HCT116 (cell line): ENCODE data around the gene TCL1B. TPM values are rescaled to one million over a fixed set of nuclear protein-coding genes. Genes with fewer than 3 reads are reported as not detected.

Experiments used
- ATAC-seq: fragments of 200-7000 bp; cut with Tn5 transposase; 2 replicates; pipeline ENCODE4 v1.9.1; 2020; ENCODE audit warnings: mild to moderate bottlenecking, moderate library complexity
- BruUV-seq: library from RNA; stranded (reverse); fragments of 400-500 nt; replicated peaks from 2 replicates; lab custom pipeline; 2021; lab: Mats Ljungman, UMichigan
- CTCF ChIA-PET: fragments of 300-600 bp; sonication (Branson Sonifier 250); formaldehyde crosslinking; loops from one replicate; lab custom pipeline; 2021; ENCODE audit warnings: antibody characterized with exemption; lab: Charles Lee
- POLR2A ChIA-PET: fragments of 300-600, 350-600 bp; sonication (Branson Sonifier 250); formaldehyde crosslinking; loops from one replicate; lab custom pipeline; 2021; ENCODE audit warnings: antibody characterized with exemption; lab: Charles Lee
- RAD21 ChIA-PET, 2 experiments: fragments of 300-600 bp; sonication (Branson Sonifier 250); formaldehyde crosslinking; loops; one replicate each; lab custom pipeline; 2023; ENCODE audit warnings: low total read pairs in 2 of 2; ENCODE audit not compliant: uncharacterized antibody in 2 of 2, unreplicated experiment in 2 of 2, low non-redundant PET in 1 of 2; lab: Charles Lee
- DNase-seq: peaks from one replicate; pipeline ENCODE4 v3.0.0-alpha.2; 2010; ENCODE audit warnings: low read depth, low spot score
- H2AFZ ChIP-seq: fragments of 200-600 bp; shearing (Covaris generic), sonication (generic); 2 replicates; pipeline ENCODE4 v1.6.1; 2017; ENCODE audit warnings: low read depth, mixed run types, mixed read lengths, antibody characterized with exemption, low read length; ENCODE audit not compliant: poor library complexity, severe bottlenecking
- H3K27ac ChIP-seq: 2 replicates; pipeline ENCODE4 v1.5.1; 2012; ENCODE audit warnings: low read depth, low read length
- H3K27me3 ChIP-seq: fragments of 200-600 bp; sonication (generic); 2 replicates; pipeline ENCODE4 v1.6.1; 2016; ENCODE audit warnings: mixed run types, low read length, mixed read lengths; ENCODE audit not compliant: insufficient read depth
- H3K36me3 ChIP-seq, 2 experiments: fragments of 200-500 bp in 1 of 2; fragments of 200-600 bp in 1 of 2; sonication (Bioruptor generic) in 1 of 2; sonication (generic) in 1 of 2; 2 replicates each; pipeline versions ENCODE4 v1.5.1 to v1.6.1; 2014 to 2016; ENCODE audit warnings: low read length in 2 of 2, inconsistent platforms in 1 of 2, mixed read lengths in 1 of 2, mixed run types in 1 of 2; ENCODE audit not compliant: insufficient read depth in 2 of 2, control insufficient read depth in 1 of 2
- H3K4me1 ChIP-seq, 2 experiments: fragments of 200-600 bp in 1 of 2; sonication (generic) in 1 of 2; 2 replicates each; pipeline versions ENCODE4 v1.5.1 to v1.6.1; 2012 to 2017; ENCODE audit warnings: low read length in 2 of 2, inconsistent platforms in 1 of 2, mild to moderate bottlenecking in 1 of 2, mixed read lengths in 1 of 2, mixed run types in 1 of 2, moderate library complexity in 1 of 2; ENCODE audit not compliant: insufficient read depth in 2 of 2, control insufficient read depth in 1 of 2
- H3K4me2 ChIP-seq: fragments of 200-600 bp; sonication (generic); 2 replicates; pipeline ENCODE4 v1.6.1; 2017; ENCODE audit warnings: mixed run types, low read length, mixed read lengths
- H3K4me3 ChIP-seq, 2 experiments: fragments of 200-600 bp in 1 of 2; sonication (generic) in 1 of 2; replicated peaks in 1 of 2; 2 replicates each; pipeline ENCODE4 v1.5.1; 2011 to 2016; ENCODE audit warnings: low read length in 2 of 2, control low read depth in 1 of 2, low read depth in 1 of 2, mild to moderate bottlenecking in 1 of 2, mixed read lengths in 1 of 2, mixed run types in 1 of 2
- H3K79me2 ChIP-seq: fragments of 200-600 bp; sonication (generic); 2 replicates; pipeline ENCODE4 v1.6.1; 2017; ENCODE audit warnings: mild to moderate bottlenecking, mixed run types, low read length, moderate library complexity, mixed read lengths; ENCODE audit not compliant: insufficient read depth
- H3K9ac ChIP-seq: fragments of 200-600 bp; sonication (generic); 2 replicates; pipeline ENCODE4 v1.6.1; 2016; ENCODE audit warnings: low read length, mixed read lengths
- H3K9me2 ChIP-seq: fragments of 200-600 bp; sonication (generic), shearing (Covaris generic); 2 replicates; pipeline ENCODE4 v1.6.1; 2017; ENCODE audit warnings: mixed run types, mild to moderate bottlenecking, moderate library complexity; ENCODE audit not compliant: insufficient read depth
- H3K9me3 ChIP-seq, 2 experiments: fragments of 200-500 bp in 1 of 2; fragments of 200-600 bp in 1 of 2; sonication (Bioruptor generic) in 1 of 2; sonication (generic) in 1 of 2; 2 replicates each; pipeline ENCODE4 v1.6.1; 2014 to 2017; ENCODE audit warnings: low read length in 2 of 2, mixed read lengths in 2 of 2, inconsistent platforms in 1 of 2, low read depth in 1 of 2, mild to moderate bottlenecking in 1 of 2, mixed run types in 1 of 2, moderate library complexity in 1 of 2; ENCODE audit not compliant: control insufficient read depth in 1 of 2, insufficient read depth in 1 of 2
- H4K20me1 ChIP-seq: fragments of 200-600 bp; sonication (generic), shearing (Covaris generic); 2 replicates; pipeline ENCODE4 v1.6.1; 2017; ENCODE audit warnings: mixed run types, mild to moderate bottlenecking, moderate library complexity; ENCODE audit not compliant: insufficient read depth
- ATF3 ChIP-seq: IDR thresholded peaks from 2 replicates; pipeline ENCODE4 v1.6.1; 2012
- CBX3 ChIP-seq: IDR thresholded peaks from 2 replicates; pipeline ENCODE4 v1.6.1; 2012; ENCODE audit warnings: low read depth
- CTCF ChIP-seq, 3 experiments: fragments of 200-600 bp in 1 of 3; sonication (generic) in 1 of 3; IDR thresholded peaks in 2 of 3; conservative IDR thresholded peaks in 1 of 3; 2 replicates each; pipeline ENCODE4 v1.5.1; 2012 to 2017; ENCODE audit warnings: low read depth in 2 of 3, low read length in 2 of 3, antibody characterized with exemption in 1 of 3, borderline replicate concordance in 1 of 3, control low read depth in 1 of 3, mild to moderate bottlenecking in 1 of 3, mixed read lengths in 1 of 3, mixed run types in 1 of 3, moderate library complexity in 1 of 3; ENCODE audit not compliant: insufficient read depth in 1 of 3
- ELF1 ChIP-seq: IDR thresholded peaks from 2 replicates; pipeline ENCODE4 v1.6.1; 2012; ENCODE audit warnings: low read depth, borderline replicate concordance
- EZH2phosphoT487 ChIP-seq: fragments of 200-600 bp; IDR thresholded peaks from 2 replicates; pipeline ENCODE4 v1.6.1; 2018; ENCODE audit warnings: antibody characterized with exemption, borderline replicate concordance
- FOSL1 ChIP-seq: IDR thresholded peaks from 2 replicates; pipeline ENCODE4 v1.6.1; 2012; ENCODE audit warnings: low read depth
- JUND ChIP-seq: IDR thresholded peaks from 2 replicates; pipeline ENCODE4 v1.6.1; 2012
- MAX ChIP-seq: IDR thresholded peaks from 2 replicates; pipeline ENCODE4 v1.6.1; 2012
- POLR2A ChIP-seq: IDR thresholded peaks from 2 replicates; pipeline ENCODE4 v1.7.0; 2011; ENCODE audit warnings: borderline replicate concordance; ENCODE audit not compliant: insufficient read depth, insufficient read length; ENCODE audit errors: extremely low read depth
- POLR2AphosphoS5 ChIP-seq: IDR thresholded peaks from 2 replicates; pipeline ENCODE4 v1.6.1; 2011; ENCODE audit warnings: mild to moderate bottlenecking, low read depth, low read length, moderate library complexity
- RAD21 ChIP-seq: IDR thresholded peaks from 2 replicates; pipeline ENCODE4 v1.6.1; 2012; ENCODE audit warnings: low read depth, mild to moderate bottlenecking
- SP1 ChIP-seq: IDR thresholded peaks from 2 replicates; pipeline ENCODE4 v1.6.1; 2012; ENCODE audit warnings: low read depth
- SRF ChIP-seq: IDR thresholded peaks from 2 replicates; pipeline ENCODE4 v1.6.1; 2012; ENCODE audit warnings: low read depth
- TCF7L2 ChIP-seq: IDR thresholded peaks from 2 replicates; pipeline ENCODE4 v1.7.0; 2011; ENCODE audit warnings: borderline replicate concordance, inconsistent platforms; ENCODE audit not compliant: insufficient read depth, insufficient read length; ENCODE audit errors: extremely low read depth
- YY1 ChIP-seq: IDR thresholded peaks from 2 replicates; pipeline ENCODE4 v1.6.1; 2011; ENCODE audit warnings: low read length, low read depth, moderate library complexity, mild to moderate bottlenecking; ENCODE audit not compliant: insufficient replicate concordance; ENCODE audit errors: extremely low read depth
- ZBTB33 ChIP-seq: IDR thresholded peaks from 2 replicates; pipeline ENCODE4 v1.6.1; 2011; ENCODE audit warnings: mild to moderate bottlenecking, low read length, moderate library complexity; ENCODE audit not compliant: insufficient replicate concordance; ENCODE audit errors: extremely low read depth
- ZFX ChIP-seq: fragments of 450-650 bp; IDR thresholded peaks from 2 replicates; pipeline ENCODE4 v1.6.1; 2017
- ZNF274 ChIP-seq: fragments of 200-500 bp; sonication (Bioruptor generic); IDR thresholded peaks from 2 replicates; pipeline ENCODE4 v1.6.1; 2014; ENCODE audit warnings: mild to moderate bottlenecking, low read depth, low read length, inconsistent platforms
- intact Hi-C: fragments of 100-400 bp; cut with micrococcal nuclease; formaldehyde crosslinking; loops from 2 replicates; pipeline ENCODE4 v1.10.0; 2022
- total RNA-seq: library from RNA; stranded (reverse); gene quantifications from one replicate; pipeline ENCODE4 v1.2.1, GENCODE V29; 2021; ENCODE audit not compliant: unreplicated experiment

Gene TCL1B
- total RNA-seq, 1 experiment from 2014 or later, result not detected

- no TSS peak for BruUV-seq
- ChIA-PET POLR2A (no interaction called here), RAD21 (no interaction called here), CTCF (no interaction called here)
- Histone ChIP-seq H4K20me1 (no peaks in the 10 kb centered on the region), H3K27me3 (peaks cover 16% of the 10 kb centered on the region), H3K9me3 (no peaks in the 10 kb centered on the region), H3K4me2 (no peak overlapping the region), H3K4me1 (peaks cover 3 to 5% of the 10 kb centered on the region in 2 experiments; a peak in 2 of 4 replicates), H3K9me2 (no peaks in the 10 kb centered on the region), H3K27ac (no peak overlapping the region), H3K79me2 (no peaks in the 10 kb centered on the region), H2AFZ (no peak overlapping the region), H3K36me3 (no peaks in the 10 kb centered on the region), H3K4me3 (no peak overlapping the region), H3K9ac (no peak overlapping the region)
- intact Hi-C loops, result no loop called here
- DNase-seq (no peak), ATAC-seq (no peak)
- TF ChIP-seq CTCF (IDR thresholded peaks at IDR 0.05 in 2 of 3, conservative IDR thresholded peaks at IDR 0.05 in 1 of 3; ENCODE audit: borderline replicate concordance in 1 of 3, insufficient read depth in 1 of 3, low read depth in 2 of 3, low read length in 2 of 3) (no peak), CBX3 (no peak), POLR2A (no peak), ELF1 (no peak), SRF (no peak), JUND (no peak), ZBTB33 (no peak), ATF3 (no peak), ZNF274 (no peak), EZH2phosphoT487 (no peak), FOSL1 (no peak), TCF7L2 (no peak), YY1 (no peak), POLR2AphosphoS5 (no peak), ZFX (no peak), MAX (no peak), SP1 (no peak), RAD21 (no peak)
These were observed 22.2 kb upstream of the TCL1B start for GRCh38 chr14:95664066-95664465.
